ENCODE data around the gene RSPRY1.

GRCh38 chr16:57238682-57239081 lies 52.6 kb downstream of the RSPRY1 start:
- no peak for TF ChIP-seq PBX3 (IDR thresholded peaks at IDR 0.05)
- TF ChIP-seq CTCF (IDR thresholded peaks at IDR 0.05), result no peak
- TF ChIP-seq ZFP36 (IDR thresholded peaks at IDR 0.05; ENCODE audit: borderline replicate concordance, partially characterized antibody), result no peak
- TF ChIP-seq CHD2 (IDR thresholded peaks at IDR 0.05; ENCODE audit: low read length, partially characterized antibody), result no peak
- TF ChIP-seq NFE2L2 (conservative IDR thresholded peaks at IDR 0.05; ENCODE audit: low read length), result no peak
- no peak for TF ChIP-seq USF2 (IDR thresholded peaks at IDR 0.05)
- TF ChIP-seq RAD21 (conservative IDR thresholded peaks at IDR 0.05 in 1 of 2, IDR thresholded peaks at IDR 0.05 in 1 of 2), result no peak
